HG03108 (cell line): Measurements from ENCODE around the gene MUC2.

Experiments
- ATAC-seq: cut with Tn5 transposase; IDR thresholded peaks from one replicate; pipeline ENCODE4 v1.9.1; 2021; ENCODE audit warnings: moderate library complexity; ENCODE audit not compliant: unreplicated experiment

The MUC2 gene

GRCh38 chr11:1070594-1071462 lies 3.8 kb upstream of the MUC2 start:
- no peak for ATAC-seq

GRCh38 chr11:1071571-1072115 lies 3.0 kb upstream of the MUC2 start:
- ATAC-seq: no peak

- ATAC-seq: no peak
Observed at GRCh38 chr11:1072116-1072820, 2.4 kb upstream of the MUC2 start.

GRCh38 chr11:1072821-1073231 lies 1.8 kb upstream of the MUC2 start:
- ATAC-seq: no peak

GRCh38 chr11:1073261-1073724 lies 1.4 kb upstream of the MUC2 start:
- ATAC-seq: no peak

- ATAC-seq: no peak
Observed at GRCh38 chr11:1073851-1074243, 827 bp upstream of the MUC2 start.

GRCh38 chr11:1075341-1075911 lies 752 bp downstream of the MUC2 start:
- ATAC-seq: no peak

- no peak for ATAC-seq
Observed at GRCh38 chr11:1076061-1076665, 1.5 kb downstream of the MUC2 start.

GRCh38 chr11:1077033-1077416 lies 2.4 kb downstream of the MUC2 start:
- no peak for ATAC-seq

- ATAC-seq: no peak
Observed at GRCh38 chr11:1077417-1078119, 2.9 kb downstream of the MUC2 start.

GRCh38 chr11:1078191-1078601 lies 3.5 kb downstream of the MUC2 start:
- ATAC-seq: no peak

GRCh38 chr11:1081601-1082311 lies 7.1 kb downstream of the MUC2 start:
- no peak for ATAC-seq

GRCh38 chr11:1082346-1082727 lies 7.7 kb downstream of the MUC2 start:
- no peak for ATAC-seq

- ATAC-seq: no peak
Observed at GRCh38 chr11:1082728-1083620, 8.3 kb downstream of the MUC2 start.

GRCh38 chr11:1083621-1084551 lies 9.2 kb downstream of the MUC2 start:
- ATAC-seq: no peak

GRCh38 chr11:1084561-1085439 lies 10.1 kb downstream of the MUC2 start:
- no peak for ATAC-seq
